IMR-90 (cell line): Measurements from ENCODE around the gene KCNQ2.
"Not testable (repeated sequence)": the region's sequence is repeated elsewhere in the genome, so short reads cannot be mapped to it uniquely, and the experiment has no call there.

Experiments
- CTCF ChIP-seq: conservative IDR thresholded peaks from 2 replicates; pipeline ENCODE4 v1.5.1; 2012; ENCODE audit warnings: mild to moderate bottlenecking, low read depth, low read length, improper control_type of control experiment
- MXI1 ChIP-seq: IDR thresholded peaks from 2 replicates; pipeline ENCODE4 v1.6.1; 2012; ENCODE audit warnings: low read depth, mild to moderate bottlenecking, low read length, moderate library complexity, borderline replicate concordance
- RCOR1 ChIP-seq: IDR thresholded peaks from 2 replicates; pipeline ENCODE4 v1.6.1; 2012; ENCODE audit warnings: mild to moderate bottlenecking, low read length, improper control_type of control experiment; ENCODE audit not compliant: insufficient replicate concordance
- RFX5 ChIP-seq: IDR thresholded peaks from 2 replicates; pipeline ENCODE4 v1.8.0; 2012; ENCODE audit warnings: low read depth, mild to moderate bottlenecking, low read length, moderate library complexity
- USF2 ChIP-seq: fragments of 150-350 bp; IDR thresholded peaks from 2 replicates; pipeline ENCODE4 v1.6.1; 2017; ENCODE audit warnings: mild to moderate bottlenecking, antibody characterized with exemption, low read length, low read depth

- TF ChIP-seq CTCF, MXI1, RCOR1, RFX5, USF2: not testable (repeated sequence)
These were observed 7.4 kb upstream of the KCNQ2 start for GRCh38 chr20:63479695-63480419.
